ENCODE results near the gene CSH1.
"Not testable (repeated sequence)": the region's sequence is repeated elsewhere in the genome, so short reads cannot be mapped to it uniquely, and the experiment has no call there.

Gene CSH1

DNA sequence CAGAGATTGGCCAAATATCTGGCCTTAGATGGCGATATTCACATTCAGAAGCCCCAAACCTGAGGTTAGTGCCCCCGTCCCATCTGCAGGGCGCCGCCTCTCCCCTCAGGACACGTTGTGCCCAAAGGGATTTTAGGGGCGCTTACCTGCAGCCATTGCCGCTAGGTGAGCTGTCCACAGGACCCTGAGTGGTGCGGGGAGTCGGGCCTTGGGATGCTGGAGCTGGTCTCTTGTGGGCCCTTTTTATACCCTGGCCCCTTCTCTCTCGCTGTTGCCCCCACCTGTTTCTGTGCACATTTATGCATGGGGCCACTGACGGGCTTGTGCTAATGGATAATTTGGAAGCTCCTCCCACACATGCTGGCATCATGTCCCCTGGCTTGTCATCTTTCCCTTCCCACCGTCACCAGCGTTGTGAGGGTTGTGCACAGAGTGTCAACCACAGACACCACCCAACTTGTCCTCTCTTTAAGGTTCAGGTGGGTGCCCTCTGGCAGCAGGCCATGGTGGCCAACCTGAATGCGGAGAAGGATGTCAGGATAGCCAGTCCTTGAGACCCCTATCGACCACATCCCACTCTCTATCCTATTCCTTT, 14.8 kb upstream of the CSH1 start, which contains the start of gene CSHL1:
Gene CSHL1 (minus strand): TSS at position 218 of the 595 bp plus-strand sequence. CDS start 62 bp downstream, at position 156.
- TF ChIP-seq, protein P1, sequence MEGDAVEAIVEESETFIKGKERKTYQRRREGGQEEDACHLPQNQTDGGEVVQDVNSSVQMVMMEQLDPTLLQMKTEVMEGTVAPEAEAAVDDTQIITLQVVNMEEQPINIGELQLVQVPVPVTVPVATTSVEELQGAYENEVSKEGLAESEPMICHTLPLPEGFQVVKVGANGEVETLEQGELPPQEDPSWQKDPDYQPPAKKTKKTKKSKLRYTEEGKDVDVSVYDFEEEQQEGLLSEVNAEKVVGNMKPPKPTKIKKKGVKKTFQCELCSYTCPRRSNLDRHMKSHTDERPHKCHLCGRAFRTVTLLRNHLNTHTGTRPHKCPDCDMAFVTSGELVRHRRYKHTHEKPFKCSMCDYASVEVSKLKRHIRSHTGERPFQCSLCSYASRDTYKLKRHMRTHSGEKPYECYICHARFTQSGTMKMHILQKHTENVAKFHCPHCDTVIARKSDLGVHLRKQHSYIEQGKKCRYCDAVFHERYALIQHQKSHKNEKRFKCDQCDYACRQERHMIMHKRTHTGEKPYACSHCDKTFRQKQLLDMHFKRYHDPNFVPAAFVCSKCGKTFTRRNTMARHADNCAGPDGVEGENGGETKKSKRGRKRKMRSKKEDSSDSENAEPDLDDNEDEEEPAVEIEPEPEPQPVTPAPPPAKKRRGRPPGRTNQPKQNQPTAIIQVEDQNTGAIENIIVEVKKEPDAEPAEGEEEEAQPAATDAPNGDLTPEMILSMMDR (IDR thresholded peaks at IDR 0.05): no peak
- Histone ChIP-seq H3K36me3 (no peaks in the 10 kb centered on the region), H3K4me3 (ENCODE audit: low read depth in 1 of 2, low read length in 1 of 2) (no peak within 1 kb of the TSS), H3K9me3 (no peaks in the 10 kb centered on the region), H3K27ac (no peak within 1 kb of the TSS), H3K4me1 (ENCODE audit: control insufficient read depth in 1 of 2, insufficient read depth in 1 of 2, low read depth in 1 of 2, low read length in 1 of 2) (no peaks in the 10 kb centered on the region), H3K27me3 (no peaks in the 10 kb centered on the region)

DNA sequence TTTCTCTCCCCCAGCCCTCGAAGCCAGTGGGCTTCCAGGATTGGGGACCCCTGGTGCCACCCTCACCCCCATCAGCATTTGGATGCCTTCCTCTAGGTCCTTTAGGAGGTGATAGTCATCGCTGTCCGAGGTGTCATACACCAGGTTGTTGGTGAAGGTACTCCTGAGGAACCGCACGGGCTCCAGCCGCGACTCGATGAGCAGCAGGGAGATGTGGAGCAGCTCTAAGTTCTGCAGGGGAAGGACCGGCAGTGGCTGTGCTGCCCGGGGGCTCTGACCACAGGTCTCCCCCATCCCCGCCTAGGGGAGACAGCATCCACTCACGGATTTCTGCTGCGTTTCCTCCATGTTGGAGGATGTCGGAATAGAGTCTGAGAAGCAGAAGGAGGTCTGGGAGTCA, 13.7 kb upstream of the CSH1 start:
- Histone ChIP-seq H3K4me1 (ENCODE audit: control insufficient read depth in 1 of 2, insufficient read depth in 1 of 2, low read depth in 1 of 2, low read length in 1 of 2) (no peaks in the 10 kb centered on the region), H3K27me3 (no peaks in the 10 kb centered on the region), H3K27ac (no peak overlapping the region), H3K36me3 (no peaks in the 10 kb centered on the region), H3K4me3 (ENCODE audit: low read depth in 1 of 2, low read length in 1 of 2) (no peak overlapping the region), H3K9me3 (no peaks in the 10 kb centered on the region)
- TF ChIP-seq, protein P1 (IDR thresholded peaks at IDR 0.05): no peak

DNA sequence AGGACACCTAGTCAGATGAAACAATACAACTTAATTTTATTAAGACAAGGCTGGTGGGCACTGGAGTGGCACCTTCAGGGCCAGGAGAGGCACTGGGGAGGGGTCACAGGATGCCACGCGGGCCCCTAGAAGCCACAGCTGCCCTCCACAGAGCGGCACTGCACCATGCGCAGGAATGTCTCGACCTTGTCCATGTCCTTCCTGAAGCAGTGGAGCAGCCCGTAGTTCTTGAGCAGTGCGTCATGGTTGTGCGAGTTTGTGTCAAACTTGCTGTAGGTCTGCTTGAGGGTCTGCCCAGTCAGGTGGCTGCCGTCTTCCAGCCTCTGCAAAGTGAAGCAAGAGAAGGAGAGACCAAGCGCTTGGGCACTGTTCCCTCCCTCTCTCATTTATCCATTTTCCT, 13.2 kb upstream of the CSH1 start:
- H3K9me3 ChIP-seq; H3K27me3 ChIP-seq; H3K4me3 ChIP-seq (ENCODE audit: low read depth in 1 of 2, low read length in 1 of 2); H3K27ac ChIP-seq; H3K36me3 ChIP-seq; H3K4me1 ChIP-seq (ENCODE audit: control insufficient read depth in 1 of 2, insufficient read depth in 1 of 2, low read depth in 1 of 2, low read length in 1 of 2): not testable (repeated sequence)

DNA sequence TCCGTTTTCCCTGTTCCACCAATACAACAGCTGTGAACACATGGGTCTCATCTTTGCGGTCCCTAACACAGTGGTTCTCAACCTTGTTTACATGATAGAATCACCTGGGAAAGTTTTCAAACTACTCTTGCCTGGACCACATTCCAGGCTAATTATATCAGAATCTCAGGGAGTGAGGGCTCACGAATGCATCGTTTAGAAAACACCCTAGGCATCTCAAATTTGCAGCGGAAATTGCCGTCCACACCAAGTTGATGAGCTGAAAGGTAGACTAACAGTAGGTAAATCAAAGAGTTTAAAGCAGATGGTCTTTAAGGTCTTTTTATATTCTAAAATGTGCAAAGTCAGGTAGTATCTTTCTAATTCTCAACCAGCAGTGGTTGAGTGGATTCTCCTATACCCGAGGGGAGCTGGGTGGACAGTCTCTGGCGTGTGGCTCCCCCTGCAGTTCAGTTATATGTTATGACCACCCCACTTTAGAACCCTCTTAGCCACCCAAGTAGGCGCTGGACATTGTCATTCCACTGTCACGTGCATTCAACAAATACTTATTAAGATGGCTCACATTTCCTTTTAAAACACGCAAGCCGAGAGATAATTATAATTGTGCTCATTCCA, 10.9 kb upstream of the CSH1 start:
- H3K4me1 ChIP-seq (ENCODE audit: control insufficient read depth in 1 of 2, insufficient read depth in 1 of 2, low read depth in 1 of 2, low read length in 1 of 2); H3K36me3 ChIP-seq; H3K4me3 ChIP-seq (ENCODE audit: low read depth in 1 of 2, low read length in 1 of 2); H3K9me3 ChIP-seq; H3K27ac ChIP-seq; H3K27me3 ChIP-seq: not testable (repeated sequence)

DNA sequence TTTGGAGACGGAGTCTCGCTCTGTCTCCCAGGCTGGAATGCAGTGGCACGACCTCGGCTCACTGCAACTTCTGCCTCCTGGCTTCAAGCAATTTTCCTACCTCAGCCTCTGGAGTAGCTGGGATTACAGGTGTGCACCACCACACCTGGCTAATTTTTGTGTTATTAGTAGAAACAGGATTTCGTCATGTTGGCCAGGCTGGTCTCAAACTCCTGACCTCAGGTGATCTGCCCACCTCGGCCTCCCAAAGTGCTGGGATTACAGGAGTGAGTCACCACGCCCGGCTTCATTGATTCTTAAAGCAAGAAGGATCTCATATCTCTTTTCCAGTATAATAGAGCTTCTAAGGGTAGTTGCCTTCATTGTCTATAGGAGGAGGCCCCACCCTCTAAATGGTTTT, 8.4 kb upstream of the CSH1 start:
- not testable (repeated sequence) for H3K4me3 ChIP-seq (ENCODE audit: low read depth in 1 of 2, low read length in 1 of 2); H3K36me3 ChIP-seq; H3K27me3 ChIP-seq; H3K4me1 ChIP-seq (ENCODE audit: control insufficient read depth in 1 of 2, insufficient read depth in 1 of 2, low read depth in 1 of 2, low read length in 1 of 2); H3K27ac ChIP-seq; H3K9me3 ChIP-seq

DNA sequence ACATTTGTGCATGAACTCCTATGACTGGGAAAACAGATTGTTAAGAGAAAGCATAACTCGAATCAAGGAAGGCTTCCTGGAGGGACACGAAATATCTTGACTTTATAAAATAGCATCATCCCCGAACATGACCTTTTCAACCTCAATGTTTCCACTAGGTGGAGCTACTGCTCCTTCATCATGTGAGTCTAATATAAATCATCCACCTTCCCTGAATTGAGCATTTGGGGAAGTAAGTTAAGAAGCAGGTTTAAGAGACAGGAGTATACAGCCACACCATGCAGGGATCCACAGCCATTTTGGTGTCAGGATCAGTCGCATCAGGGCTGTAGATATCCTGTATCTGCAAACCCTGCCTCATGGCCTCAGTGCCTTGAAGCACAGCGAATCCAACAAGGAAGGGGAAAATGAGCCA, 7.4 kb upstream of the CSH1 start:
- not testable (repeated sequence) for H3K4me1 ChIP-seq (ENCODE audit: control insufficient read depth in 1 of 2, insufficient read depth in 1 of 2, low read depth in 1 of 2, low read length in 1 of 2); H3K27me3 ChIP-seq; H3K4me3 ChIP-seq (ENCODE audit: low read depth in 1 of 2, low read length in 1 of 2); H3K27ac ChIP-seq; H3K9me3 ChIP-seq; H3K36me3 ChIP-seq

DNA sequence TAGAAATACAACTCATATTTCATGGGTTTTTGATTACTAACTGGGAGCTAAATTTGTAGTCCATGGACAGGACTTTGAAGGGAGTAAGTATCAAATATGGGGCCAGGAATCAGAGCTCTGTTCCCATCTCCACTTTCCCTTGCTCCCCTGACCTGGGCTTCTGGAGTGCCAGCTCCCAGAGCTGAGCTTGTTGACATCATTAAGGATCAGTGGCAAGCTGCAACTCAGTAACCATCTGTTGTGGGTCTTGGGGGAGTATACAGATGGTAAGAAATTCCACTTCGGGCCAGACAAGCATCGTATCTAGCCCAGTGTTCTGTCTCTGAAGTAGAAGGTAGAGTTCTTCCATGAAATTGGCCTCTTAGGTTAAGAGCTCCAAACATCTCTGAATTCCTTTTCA, 5.6 kb upstream of the CSH1 start:
- H3K36me3 ChIP-seq; H3K4me1 ChIP-seq (ENCODE audit: control insufficient read depth in 1 of 2, insufficient read depth in 1 of 2, low read depth in 1 of 2, low read length in 1 of 2); H3K4me3 ChIP-seq (ENCODE audit: low read depth in 1 of 2, low read length in 1 of 2); H3K9me3 ChIP-seq; H3K27me3 ChIP-seq; H3K27ac ChIP-seq: not testable (repeated sequence)

DNA sequence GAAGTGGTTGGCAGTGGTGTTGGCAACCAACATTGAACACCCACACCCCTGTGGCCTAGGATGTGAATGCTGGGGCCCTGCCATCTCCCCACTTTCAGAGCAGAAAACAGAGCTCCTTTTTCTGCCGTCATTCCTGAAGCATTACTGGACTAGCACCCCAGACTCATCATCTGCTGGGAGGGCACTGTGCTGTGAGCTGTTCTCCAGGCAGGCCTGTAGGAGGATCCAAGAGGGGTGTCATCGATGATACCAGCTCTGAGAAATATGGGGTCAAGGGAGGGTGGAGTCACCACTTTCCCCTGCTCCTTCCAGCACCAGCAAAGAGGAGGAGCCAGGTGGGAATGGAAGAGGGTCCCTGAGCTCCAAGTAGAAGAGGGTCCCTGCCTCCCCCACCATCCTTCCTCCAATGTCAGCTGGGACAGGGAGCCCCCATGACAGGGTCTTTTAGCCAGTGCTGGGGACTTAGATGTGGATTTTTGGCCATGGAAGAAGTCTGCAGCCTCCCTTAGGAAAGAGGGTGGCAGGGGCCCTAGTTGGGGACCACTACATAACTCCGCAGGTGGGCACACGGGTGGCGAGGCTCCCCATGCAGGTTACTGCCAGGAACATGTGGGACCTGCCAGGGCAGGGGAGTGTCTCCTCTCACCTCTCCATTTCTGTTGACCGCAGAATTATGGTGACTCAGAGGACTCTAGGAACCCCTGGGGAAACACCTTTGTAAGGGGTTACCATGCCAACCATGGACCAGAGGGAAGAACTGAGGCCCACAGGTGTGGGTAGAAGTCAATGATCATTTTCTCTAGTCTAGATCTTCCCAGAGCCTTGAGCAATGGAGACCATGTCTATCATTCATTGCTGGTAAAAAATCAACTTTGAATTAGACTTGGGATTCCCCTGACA, 2.8 kb upstream of the CSH1 start:
- H3K9me3 ChIP-seq; H3K4me1 ChIP-seq (ENCODE audit: control insufficient read depth in 1 of 2, insufficient read depth in 1 of 2, low read depth in 1 of 2, low read length in 1 of 2); H3K27me3 ChIP-seq; H3K36me3 ChIP-seq; H3K4me3 ChIP-seq (ENCODE audit: low read depth in 1 of 2, low read length in 1 of 2); H3K27ac ChIP-seq: not testable (repeated sequence)

DNA sequence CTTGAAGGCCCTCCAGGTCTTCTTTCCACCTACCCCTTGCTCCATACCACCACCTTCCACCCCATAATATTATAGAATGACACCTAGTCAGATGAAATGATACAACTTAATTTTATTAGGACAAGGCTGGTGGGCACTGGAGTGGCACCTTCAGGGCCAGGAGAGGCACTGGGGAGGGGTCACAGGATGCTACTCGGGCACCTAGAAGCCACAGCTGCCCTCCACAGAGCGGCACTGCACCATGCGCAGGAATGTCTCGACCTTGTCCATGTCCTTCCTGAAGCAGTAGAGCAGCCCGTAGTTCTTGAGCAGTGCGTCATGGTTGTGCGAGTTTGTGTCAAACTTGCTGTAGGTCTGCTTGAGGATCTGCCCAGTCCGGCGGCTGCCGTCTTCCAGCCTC, 1.6 kb downstream of the CSH1 start:
- not testable (repeated sequence) for H3K9me3 ChIP-seq; H3K4me1 ChIP-seq (ENCODE audit: control insufficient read depth in 1 of 2, insufficient read depth in 1 of 2, low read depth in 1 of 2, low read length in 1 of 2); H3K4me3 ChIP-seq (ENCODE audit: low read depth in 1 of 2, low read length in 1 of 2); H3K36me3 ChIP-seq; H3K27me3 ChIP-seq; H3K27ac ChIP-seq

DNA sequence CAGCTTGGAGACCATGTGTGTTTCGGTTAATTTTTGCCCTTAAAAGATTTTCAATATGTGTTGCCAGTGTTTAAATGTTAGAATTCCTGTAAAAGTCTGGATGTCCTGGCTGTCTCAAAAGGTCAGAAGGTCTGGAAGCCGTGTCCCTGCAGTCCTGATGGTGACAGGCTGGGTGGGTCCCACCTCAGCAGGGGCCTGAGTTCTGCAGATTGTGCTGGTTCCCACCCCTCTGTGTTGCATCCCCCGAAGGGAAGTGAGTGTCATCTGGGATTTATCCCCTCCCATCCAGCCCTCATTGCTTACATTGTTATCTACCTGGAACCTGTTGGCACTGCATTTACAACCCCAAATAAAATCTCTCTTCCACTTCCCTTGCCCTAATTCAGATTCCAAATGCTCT, 2.4 kb downstream of the CSH1 start:
- H3K36me3 ChIP-seq; H3K27ac ChIP-seq; H3K9me3 ChIP-seq; H3K4me3 ChIP-seq (ENCODE audit: low read depth in 1 of 2, low read length in 1 of 2); H3K27me3 ChIP-seq; H3K4me1 ChIP-seq (ENCODE audit: control insufficient read depth in 1 of 2, insufficient read depth in 1 of 2, low read depth in 1 of 2, low read length in 1 of 2): not testable (repeated sequence)

DNA sequence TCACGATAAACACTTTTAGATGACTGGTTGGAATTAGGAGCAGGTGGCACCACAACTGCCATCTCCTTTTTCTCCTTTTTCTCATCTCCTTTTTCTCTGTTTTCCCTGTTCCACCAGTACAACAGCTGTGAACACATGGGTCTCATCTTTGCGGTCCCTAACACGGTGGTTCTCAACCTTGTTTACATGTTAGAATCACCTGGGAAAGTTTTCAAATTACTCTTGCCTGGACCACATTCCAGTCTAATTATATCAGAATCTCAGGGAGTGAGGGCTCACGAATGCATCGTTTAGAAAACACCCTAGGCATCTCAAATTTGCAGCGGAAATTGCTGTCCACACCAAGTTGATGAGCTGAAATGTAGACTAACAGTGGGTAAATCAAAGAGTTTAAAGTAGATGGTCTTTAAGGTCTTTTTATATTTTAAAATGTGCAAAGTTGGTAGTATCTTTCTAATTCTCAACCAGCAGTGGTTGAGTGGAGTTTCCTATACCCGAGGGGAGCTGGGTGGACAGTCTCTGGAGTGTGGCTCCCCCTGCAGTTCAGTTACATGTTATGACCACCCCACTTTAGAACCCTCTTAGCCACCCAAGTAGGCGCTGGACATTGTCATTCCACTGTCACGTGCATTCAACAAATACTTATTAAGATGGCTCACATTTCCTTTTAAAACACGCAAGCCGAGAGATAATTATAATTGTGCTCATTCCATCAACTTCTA, 3.9 kb downstream of the CSH1 start:
- H3K9me3 ChIP-seq; H3K27me3 ChIP-seq; H3K4me1 ChIP-seq (ENCODE audit: control insufficient read depth in 1 of 2, insufficient read depth in 1 of 2, low read depth in 1 of 2, low read length in 1 of 2); H3K27ac ChIP-seq; H3K4me3 ChIP-seq (ENCODE audit: low read depth in 1 of 2, low read length in 1 of 2); H3K36me3 ChIP-seq: not testable (repeated sequence)
